ENCODE data around the gene CNTNAP5.

Gene CNTNAP5

DNA sequence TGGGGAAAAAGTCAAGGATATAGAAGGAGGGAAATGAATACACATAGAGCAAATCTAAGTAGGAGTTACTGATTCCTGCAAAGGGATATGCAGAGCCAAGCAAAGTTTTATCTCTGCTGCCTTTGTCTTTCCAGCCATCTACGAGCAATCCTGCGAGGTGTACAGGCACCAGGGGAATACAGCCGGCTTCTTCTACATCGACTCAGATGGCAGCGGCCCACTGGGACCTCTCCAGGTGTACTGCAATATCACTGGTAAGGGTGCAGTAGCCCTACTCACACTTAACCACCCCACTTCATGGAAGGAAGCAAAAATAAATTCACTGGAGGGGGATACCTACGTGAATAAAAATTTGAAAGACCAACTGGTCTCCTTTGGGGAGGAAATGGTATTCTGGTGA is 584.6 kb downstream of the CNTNAP5 start:
- H3K4me1 ChIP-seq (ENCODE audit: control insufficient read depth in 1 of 2, insufficient read depth in 2 of 2, low read length in 2 of 2): no peaks in the 10 kb centered on the region
- no peaks in the 10 kb centered on the region for H3K27me3 ChIP-seq (ENCODE audit: control insufficient read depth in 1 of 2, insufficient read depth in 2 of 2, low read length in 2 of 2)
- H3K9ac ChIP-seq (ENCODE audit: low read depth in 1 of 2, low read length in 2 of 2): no peak overlapping the region
- no peaks in the 10 kb centered on the region for H3K36me3 ChIP-seq (ENCODE audit: control insufficient read depth in 1 of 2, insufficient read depth in 2 of 2, low read length in 2 of 2)
- no peak overlapping the region for H3K4me3 ChIP-seq (ENCODE audit: low read depth in 1 of 2, low read length in 2 of 2)
- no peak overlapping the region for H3K27ac ChIP-seq (ENCODE audit: low read depth, low read length)
- no peaks in the 10 kb centered on the region for H3K9me3 ChIP-seq (ENCODE audit: control insufficient read depth in 1 of 2, low read length in 2 of 2)

GRCh38 chr2:124610141-124610540 is 585.1 kb downstream of the CNTNAP5 start:
- no peak overlapping the region for H3K4me3 ChIP-seq (ENCODE audit: low read depth in 1 of 2, low read length in 2 of 2)

DNA sequence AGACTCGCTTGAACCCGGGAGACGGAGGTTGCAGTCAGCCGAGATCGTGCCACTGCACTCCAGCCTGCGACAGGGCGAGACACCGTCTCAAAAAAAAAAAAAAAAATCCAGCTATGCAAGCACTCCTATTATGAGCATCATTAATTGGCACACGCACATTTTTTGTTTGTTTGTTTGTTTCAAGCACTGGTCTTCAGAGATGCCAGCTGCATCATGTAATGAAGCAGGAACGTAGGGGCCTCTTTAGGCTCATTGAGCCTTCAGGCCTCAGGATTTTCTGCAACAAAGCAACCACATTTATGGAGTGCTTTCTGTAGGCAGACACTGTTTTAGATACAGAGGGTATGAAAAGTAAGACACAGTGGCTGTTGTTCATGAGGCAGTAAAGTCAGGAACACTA is 585.8 kb downstream of the CNTNAP5 start:
- Histone ChIP-seq H3K9me3 (ENCODE audit: control insufficient read depth in 1 of 2, low read length in 2 of 2) (no peaks in the 10 kb centered on the region), H3K4me3 (ENCODE audit: low read depth in 1 of 2, low read length in 2 of 2) (no peak overlapping the region), H3K9ac (ENCODE audit: low read depth in 1 of 2, low read length in 2 of 2) (no peak overlapping the region), H3K4me1 (ENCODE audit: control insufficient read depth in 1 of 2, insufficient read depth in 2 of 2, low read length in 2 of 2) (no peaks in the 10 kb centered on the region), H3K36me3 (ENCODE audit: control insufficient read depth in 1 of 2, insufficient read depth in 2 of 2, low read length in 2 of 2) (no peaks in the 10 kb centered on the region), H3K27ac (ENCODE audit: low read depth, low read length) (no peak overlapping the region), H3K27me3 (ENCODE audit: control insufficient read depth in 1 of 2, insufficient read depth in 2 of 2, low read length in 2 of 2) (no peaks in the 10 kb centered on the region)

More at GRCh38 chr2:124610141-124610540, 585.1 kb downstream of the CNTNAP5 start:
- H3K4me1 ChIP-seq (ENCODE audit: control insufficient read depth in 1 of 2, insufficient read depth in 2 of 2, low read length in 2 of 2): no peaks in the 10 kb centered on the region
- no peaks in the 10 kb centered on the region for H3K36me3 ChIP-seq (ENCODE audit: control insufficient read depth in 1 of 2, insufficient read depth in 2 of 2, low read length in 2 of 2)
- H3K9ac ChIP-seq (ENCODE audit: low read depth in 1 of 2, low read length in 2 of 2): no peak overlapping the region
- no peaks in the 10 kb centered on the region for H3K9me3 ChIP-seq (ENCODE audit: control insufficient read depth in 1 of 2, low read length in 2 of 2)
- H3K27ac ChIP-seq (ENCODE audit: low read depth, low read length): no peak overlapping the region
- H3K27me3 ChIP-seq (ENCODE audit: control insufficient read depth in 1 of 2, insufficient read depth in 2 of 2, low read length in 2 of 2): no peaks in the 10 kb centered on the region

DNA sequence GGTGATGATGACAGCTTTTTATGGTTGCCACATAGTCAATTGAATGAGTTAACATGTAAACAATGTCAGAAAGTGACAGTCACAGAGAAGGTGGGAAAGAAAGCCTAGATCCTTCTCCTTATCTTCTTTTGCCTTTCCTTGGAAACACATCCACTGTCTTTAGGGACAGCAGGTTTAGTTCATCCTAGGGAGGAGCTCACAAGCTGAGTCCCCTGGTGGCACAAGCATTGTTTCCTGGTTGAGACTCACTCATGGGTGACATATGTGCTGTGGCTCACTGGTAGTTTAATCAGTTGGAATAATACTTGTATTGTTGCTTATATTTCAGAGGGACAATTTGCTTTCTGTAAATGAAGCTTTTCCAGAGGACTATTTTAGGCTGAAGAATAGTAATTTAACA is 598.5 kb downstream of the CNTNAP5 start:
- Histone ChIP-seq H3K9ac (ENCODE audit: low read depth in 1 of 2, low read length in 2 of 2) (no peak overlapping the region), H3K27ac (ENCODE audit: low read depth, low read length) (no peak overlapping the region)

DNA sequence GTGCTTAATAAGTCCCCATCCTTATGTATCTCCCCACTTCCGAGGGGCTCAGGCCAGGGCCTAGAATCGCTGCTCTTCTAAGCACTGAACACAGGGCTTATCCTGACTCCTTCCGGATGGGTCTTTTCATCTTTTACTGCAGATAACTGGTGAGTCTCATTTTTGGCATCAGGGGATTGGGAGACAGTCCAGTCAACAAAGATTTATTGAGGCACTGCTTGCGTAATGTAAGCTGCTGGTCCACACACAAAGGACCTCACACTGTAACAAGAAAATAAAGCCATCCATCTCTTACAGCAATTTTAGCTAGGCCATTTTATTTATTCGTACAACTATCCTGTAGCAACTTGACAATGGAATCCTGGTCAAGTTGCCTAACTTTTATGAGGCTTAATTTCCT is 600.5 kb downstream of the CNTNAP5 start:
- Histone ChIP-seq H3K4me1 (ENCODE audit: control insufficient read depth in 1 of 2, insufficient read depth in 2 of 2, low read length in 2 of 2) (no peaks in the 10 kb centered on the region), H3K36me3 (ENCODE audit: control insufficient read depth in 1 of 2, insufficient read depth in 2 of 2, low read length in 2 of 2) (no peaks in the 10 kb centered on the region), H3K9me3 (ENCODE audit: control insufficient read depth in 1 of 2, low read length in 2 of 2) (peaks cover 2 to 3% of the 10 kb centered on the region in 2 donors), H3K4me3 (ENCODE audit: low read depth in 1 of 2, low read length in 2 of 2) (no peak overlapping the region), H3K27me3 (ENCODE audit: control insufficient read depth in 1 of 2, insufficient read depth in 2 of 2, low read length in 2 of 2) (no peaks in the 10 kb centered on the region), H3K27ac (ENCODE audit: low read depth, low read length) (no peak overlapping the region), H3K9ac (ENCODE audit: low read depth in 1 of 2, low read length in 2 of 2) (no peak overlapping the region)

More for the DNA sequence above, 598.5 kb downstream of the CNTNAP5 start:
- H3K9me3 ChIP-seq (ENCODE audit: control insufficient read depth in 1 of 2, low read length in 2 of 2): peaks cover 2 to 3% of the 10 kb centered on the region in 2 donors
- H3K36me3 ChIP-seq (ENCODE audit: control insufficient read depth in 1 of 2, insufficient read depth in 2 of 2, low read length in 2 of 2): no peaks in the 10 kb centered on the region
- no peak overlapping the region for H3K4me3 ChIP-seq (ENCODE audit: low read depth in 1 of 2, low read length in 2 of 2)
- no peaks in the 10 kb centered on the region for H3K27me3 ChIP-seq (ENCODE audit: control insufficient read depth in 1 of 2, insufficient read depth in 2 of 2, low read length in 2 of 2)
- no peaks in the 10 kb centered on the region for H3K4me1 ChIP-seq (ENCODE audit: control insufficient read depth in 1 of 2, insufficient read depth in 2 of 2, low read length in 2 of 2)

- H3K27me3 ChIP-seq (ENCODE audit: control insufficient read depth in 1 of 2, insufficient read depth in 2 of 2, low read length in 2 of 2): no peaks in the 10 kb centered on the region
- H3K4me1 ChIP-seq (ENCODE audit: control insufficient read depth in 1 of 2, insufficient read depth in 2 of 2, low read length in 2 of 2): no peaks in the 10 kb centered on the region
- H3K27ac ChIP-seq (ENCODE audit: low read depth, low read length): no peak overlapping the region
Measured at GRCh38 chr2:124626993-124627392, 601.9 kb downstream of the CNTNAP5 start.

GRCh38 chr2:124633812-124634211 is 608.7 kb downstream of the CNTNAP5 start:
- Histone ChIP-seq H3K9me3 (ENCODE audit: control insufficient read depth in 1 of 2, low read length in 2 of 2) (no peaks in the 10 kb centered on the region), H3K4me3 (ENCODE audit: low read depth in 1 of 2, low read length in 2 of 2) (no peak overlapping the region), H3K27ac (ENCODE audit: low read depth, low read length) (no peak overlapping the region), H3K27me3 (ENCODE audit: control insufficient read depth in 1 of 2, insufficient read depth in 2 of 2, low read length in 2 of 2) (no peaks in the 10 kb centered on the region), H3K36me3 (ENCODE audit: control insufficient read depth in 1 of 2, insufficient read depth in 2 of 2, low read length in 2 of 2) (no peaks in the 10 kb centered on the region), H3K9ac (ENCODE audit: low read depth in 1 of 2, low read length in 2 of 2) (no peak overlapping the region), H3K4me1 (ENCODE audit: control insufficient read depth in 1 of 2, insufficient read depth in 2 of 2, low read length in 2 of 2) (no peaks in the 10 kb centered on the region)

More at GRCh38 chr2:124626993-124627392, 601.9 kb downstream of the CNTNAP5 start:
- Histone ChIP-seq H3K36me3 (ENCODE audit: control insufficient read depth in 1 of 2, insufficient read depth in 2 of 2, low read length in 2 of 2) (no peaks in the 10 kb centered on the region), H3K9me3 (ENCODE audit: control insufficient read depth in 1 of 2, low read length in 2 of 2) (peaks cover 2 to 3% of the 10 kb centered on the region in 2 donors), H3K4me3 (ENCODE audit: low read depth in 1 of 2, low read length in 2 of 2) (no peak overlapping the region), H3K9ac (ENCODE audit: low read depth in 1 of 2, low read length in 2 of 2) (no peak overlapping the region)

GRCh38 chr2:124639524-124639923 is 614.4 kb downstream of the CNTNAP5 start:
- no peak overlapping the region for H3K27ac ChIP-seq (ENCODE audit: low read depth, low read length)
- no peaks in the 10 kb centered on the region for H3K9me3 ChIP-seq (ENCODE audit: control insufficient read depth in 1 of 2, low read length in 2 of 2)
- no peak overlapping the region for H3K9ac ChIP-seq (ENCODE audit: low read depth in 1 of 2, low read length in 2 of 2)
- H3K4me3 ChIP-seq (ENCODE audit: low read depth in 1 of 2, low read length in 2 of 2): no peak overlapping the region
- H3K27me3 ChIP-seq (ENCODE audit: control insufficient read depth in 1 of 2, insufficient read depth in 2 of 2, low read length in 2 of 2): no peaks in the 10 kb centered on the region
- H3K36me3 ChIP-seq (ENCODE audit: control insufficient read depth in 1 of 2, insufficient read depth in 2 of 2, low read length in 2 of 2): no peaks in the 10 kb centered on the region
- no peaks in the 10 kb centered on the region for H3K4me1 ChIP-seq (ENCODE audit: control insufficient read depth in 1 of 2, insufficient read depth in 2 of 2, low read length in 2 of 2)

GRCh38 chr2:124640221-124640750 is 615.2 kb downstream of the CNTNAP5 start:
- no peak overlapping the region for H3K9ac ChIP-seq (ENCODE audit: low read depth in 1 of 2, low read length in 2 of 2)
- H3K4me3 ChIP-seq (ENCODE audit: low read depth in 1 of 2, low read length in 2 of 2): no peak overlapping the region
- no peaks in the 10 kb centered on the region for H3K9me3 ChIP-seq (ENCODE audit: control insufficient read depth in 1 of 2, low read length in 2 of 2)
- H3K36me3 ChIP-seq (ENCODE audit: control insufficient read depth in 1 of 2, insufficient read depth in 2 of 2, low read length in 2 of 2): no peaks in the 10 kb centered on the region
- no peaks in the 10 kb centered on the region for H3K27me3 ChIP-seq (ENCODE audit: control insufficient read depth in 1 of 2, insufficient read depth in 2 of 2, low read length in 2 of 2)
- H3K4me1 ChIP-seq (ENCODE audit: control insufficient read depth in 1 of 2, insufficient read depth in 2 of 2, low read length in 2 of 2): no peaks in the 10 kb centered on the region
- H3K27ac ChIP-seq (ENCODE audit: low read depth, low read length): no peak overlapping the region

DNA sequence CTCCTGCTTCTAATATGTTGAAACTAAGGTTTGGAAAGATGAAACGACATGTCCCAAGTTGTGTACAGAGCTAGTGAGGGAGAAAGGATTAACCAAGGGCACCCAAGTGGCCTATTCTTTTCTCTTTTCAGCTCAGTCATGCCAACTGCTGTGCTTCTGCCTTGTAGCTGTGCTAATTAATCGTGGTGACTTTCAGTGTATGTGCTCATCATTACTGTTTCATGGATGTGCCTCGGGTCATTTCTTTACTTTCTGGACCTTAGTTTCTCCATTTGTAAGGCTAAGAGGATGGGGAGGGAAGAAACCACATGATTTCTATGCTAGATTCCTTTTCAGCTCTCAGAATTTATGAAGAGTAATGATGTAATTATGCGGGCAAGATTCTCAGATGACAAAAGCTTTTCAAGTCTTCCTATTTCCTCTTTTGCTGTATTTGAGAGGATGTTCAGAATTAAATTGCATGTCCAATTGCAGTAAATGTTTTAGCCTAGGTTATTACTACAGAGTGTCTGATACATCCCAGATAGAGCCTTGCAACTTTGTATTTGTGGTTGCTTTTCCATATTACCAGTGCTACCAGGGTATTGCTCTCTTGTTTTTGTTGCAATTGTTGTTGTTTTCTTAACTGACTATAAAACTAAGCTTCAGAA is 621.2 kb downstream of the CNTNAP5 start:
- no peak overlapping the region for H3K9ac ChIP-seq (ENCODE audit: low read depth in 1 of 2, low read length in 2 of 2)
- H3K36me3 ChIP-seq (ENCODE audit: control insufficient read depth in 1 of 2, insufficient read depth in 2 of 2, low read length in 2 of 2): no peaks in the 10 kb centered on the region

More for the DNA sequence above, 621.2 kb downstream of the CNTNAP5 start:
- Histone ChIP-seq H3K4me1 (ENCODE audit: control insufficient read depth in 1 of 2, insufficient read depth in 2 of 2, low read length in 2 of 2) (no peaks in the 10 kb centered on the region), H3K4me3 (ENCODE audit: low read depth in 1 of 2, low read length in 2 of 2) (no peak overlapping the region), H3K9me3 (ENCODE audit: control insufficient read depth in 1 of 2, low read length in 2 of 2) (no peaks in the 10 kb centered on the region), H3K27ac (ENCODE audit: low read depth, low read length) (no peak overlapping the region), H3K27me3 (ENCODE audit: control insufficient read depth in 1 of 2, insufficient read depth in 2 of 2, low read length in 2 of 2) (no peaks in the 10 kb centered on the region)

All from duodenal mucosa (tissue), 2 donors.